CD14-positive monocyte (primary cell): Measurements from ENCODE around the gene DDC. TPM values are rescaled to one million over a fixed set of nuclear protein-coding genes. Genes with fewer than 3 reads are reported as not detected.

ENCODE experiments used
- DNase-seq, 3 donors: peaks; one replicate each; pipeline ENCODE4 v3.0.0-alpha.2; 2011 to 2022
- H2AFZ ChIP-seq: 2 replicates; pipeline ENCODE4 v1.6.0; 2012; ENCODE audit warnings: mild to moderate bottlenecking, low read depth, low read length, inconsistent platforms; ENCODE audit not compliant: insufficient read depth, poor library complexity, severe bottlenecking
- H3K27ac ChIP-seq, 2 donors: 1 replicate in 1 of 2; 2 replicates in 1 of 2; pipeline ENCODE4 v1.5.1; 2012 to 2013; ENCODE audit warnings: low read length in 2 of 2, control low read depth in 1 of 2, inconsistent platforms in 1 of 2, low read depth in 1 of 2, mild to moderate bottlenecking in 1 of 2
- H3K27me3 ChIP-seq, 2 donors: one replicate each; pipeline versions ENCODE4 v1.6.0 to v1.6.1; 2011 to 2013; ENCODE audit warnings: low read length in 2 of 2; ENCODE audit not compliant: control insufficient read depth in 2 of 2, insufficient read depth in 2 of 2
- H3K36me3 ChIP-seq, 2 donors: replicated peaks in 1 of 2; 1 replicate in 1 of 2; 2 replicates in 1 of 2; pipeline versions ENCODE4 v1.5.1 to v1.6.1; 2012 to 2013; ENCODE audit warnings: low read length in 2 of 2, control low read depth in 1 of 2, inconsistent platforms in 1 of 2, mild to moderate bottlenecking in 1 of 2; ENCODE audit not compliant: insufficient read depth in 2 of 2, control insufficient read depth in 1 of 2
- H3K4me1 ChIP-seq, 2 donors: 1 replicate in 1 of 2; 2 replicates in 1 of 2; pipeline versions ENCODE4 v1.5.1 to v1.6.1; 2012 to 2013; ENCODE audit warnings: low read length in 2 of 2, control low read depth in 1 of 2, inconsistent platforms in 1 of 2, mild to moderate bottlenecking in 1 of 2, moderate library complexity in 1 of 2; ENCODE audit not compliant: insufficient read depth in 2 of 2, control insufficient read depth in 1 of 2
- H3K4me2 ChIP-seq: replicated peaks from 2 replicates; pipeline ENCODE3; 2012; ENCODE audit warnings: low read length, moderate library complexity, mild to moderate bottlenecking; ENCODE audit not compliant: poor library complexity, severe bottlenecking; ENCODE audit errors: extremely low read depth
- H3K4me3 ChIP-seq, 3 experiments: fragments of 200-600 bp in 1 of 3; sonication (generic) in 1 of 3; replicated peaks in 1 of 3; 1 replicate in 2 of 3; 2 replicates in 1 of 3; pipeline ENCODE4 v1.5.1; 2011 to 2013; ENCODE audit warnings: low read length in 3 of 3, mild to moderate bottlenecking in 3 of 3, control low read depth in 2 of 3, low read depth in 2 of 3, inconsistent platforms in 1 of 3, moderate library complexity in 1 of 3
- H3K79me2 ChIP-seq: 2 replicates; pipeline ENCODE4 v1.6.0; 2012; ENCODE audit warnings: mild to moderate bottlenecking, control low read depth, inconsistent platforms, low read length, moderate library complexity; ENCODE audit not compliant: insufficient read depth
- H3K9ac ChIP-seq: 2 replicates; pipeline ENCODE4 v1.6.0; 2017; ENCODE audit warnings: low read length, mild to moderate bottlenecking; ENCODE audit not compliant: insufficient read depth, poor library complexity, severe bottlenecking
- H3K9me3 ChIP-seq, 2 donors: replicated peaks in 1 of 2; 1 replicate in 1 of 2; 2 replicates in 1 of 2; pipeline versions ENCODE4 v1.5.1 to v1.6.1; 2012 to 2013; ENCODE audit warnings: low read length in 2 of 2, control low read depth in 1 of 2; ENCODE audit not compliant: control insufficient read depth in 1 of 2, insufficient read depth in 1 of 2
- H4K20me1 ChIP-seq: 2 replicates; pipeline ENCODE4 v1.6.0; 2012; ENCODE audit warnings: mild to moderate bottlenecking, low read length, control low read depth, moderate library complexity; ENCODE audit not compliant: insufficient read depth
- H3K27ac Mint-ChIP-seq, 7 donors: one replicate each; pipeline ENCODE4 v1.8.0; 2020; ENCODE audit warnings: mild to moderate bottlenecking in 7 of 7, mixed read lengths in 7 of 7, moderate library complexity in 6 of 7, inconsistent platforms in 2 of 7
- H3K27me3 Mint-ChIP-seq, 3 donors: one replicate each; pipeline ENCODE4 v1.8.0; 2021 to 2022; ENCODE audit warnings: low read depth in 3 of 3, mild to moderate bottlenecking in 3 of 3, mixed read lengths in 3 of 3, moderate library complexity in 3 of 3, inconsistent platforms in 1 of 3
- H3K36me3 Mint-ChIP-seq, 2 donors: one replicate each; pipeline ENCODE4 v1.8.0; 2020; ENCODE audit warnings: mixed read lengths in 2 of 2, inconsistent platforms in 1 of 2, mild to moderate bottlenecking in 1 of 2
- H3K4me1 Mint-ChIP-seq: one replicate; pipeline ENCODE4 v1.8.0; 2020; ENCODE audit warnings: mild to moderate bottlenecking, mixed read lengths
- H3K4me3 Mint-ChIP-seq, 2 donors: one replicate each; pipeline ENCODE4 v1.8.0; 2020; ENCODE audit warnings: mild to moderate bottlenecking in 2 of 2, mixed read lengths in 2 of 2, moderate library complexity in 1 of 2
- H3K9me3 Mint-ChIP-seq, 7 donors: one replicate each; pipeline ENCODE4 v1.8.0; 2020 to 2022; ENCODE audit warnings: mixed read lengths in 7 of 7, mild to moderate bottlenecking in 6 of 7, moderate library complexity in 6 of 7, inconsistent platforms in 2 of 7
- WGBS: methylation state at CpG from one replicate; pipeline ENCODE4 v1.1.5; 2013; ENCODE audit warnings: missing lambda C conversion rate; ENCODE audit not compliant: insufficient coverage; 5-methylcytosine and 5-hydroxymethylcytosine counted together
- intact Hi-C, 2 donors: fragments of 100-400 bp; cut with micrococcal nuclease; formaldehyde crosslinking; loops; one replicate each; pipeline versions ENCODE4 v1.15.0 to v1.15.1; 2023
- polyA plus RNA-seq, 3 donors: library from polyadenylated mRNA; depleted of rRNA in 1 of 3; unstranded in 2 of 3; stranded (reverse) in 1 of 3; fragments of 300-500 nt in 2 of 3; fragments of >200 nt in 1 of 3; fragmentation: Illumina TruSeq in 2 of 3; gene quantifications; 1 replicate in 2 of 3; 2 replicates in 1 of 3; pipeline ENCODE4 v1.2.3, GENCODE V29; 2012 to 2021
- TF ChIP-seq, protein P1 (sequence below): fragments of 200-600 bp; IDR thresholded peaks from one replicate; pipeline ENCODE4 v1.8.0; 2022; ENCODE audit warnings: antibody characterized with exemption, mild to moderate bottlenecking

The DDC gene
- polyA plus RNA-seq, 3 donors: not detected

DNA sequence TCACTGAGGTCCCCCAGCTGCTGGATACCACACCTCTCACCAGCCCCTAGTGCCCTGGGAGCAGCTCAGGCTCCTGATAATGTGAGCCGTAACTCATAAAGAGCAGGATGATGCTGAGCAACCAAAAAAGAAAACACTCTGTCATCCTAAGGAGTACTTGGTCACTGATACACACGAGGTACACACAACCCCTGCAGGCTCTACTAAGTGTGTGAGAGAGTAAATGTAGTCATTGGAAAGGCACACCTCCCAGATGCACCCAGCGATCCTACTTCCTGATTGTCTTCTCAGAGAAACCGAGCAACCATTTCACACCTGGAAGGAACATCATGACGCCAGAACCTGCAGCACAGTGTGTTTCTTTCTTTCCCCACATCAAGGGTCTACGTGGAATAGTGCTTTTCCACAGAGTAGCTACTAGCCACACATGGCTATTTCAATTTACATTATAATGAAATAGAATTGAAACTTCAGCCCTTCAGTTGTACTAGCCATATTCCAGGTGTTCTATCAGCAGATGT, 149.3 kb downstream of the DDC start:
- H3K4me3 Mint-ChIP-seq: peak overlapping the region; percentile 67 to 85
- H3K27me3 Mint-ChIP-seq: peaks cover 0 to 3% (median under 1%) of the 10 kb centered on the region in 3 donors
- Histone ChIP-seq H3K4me3 (peak overlapping the region; percentile 3 to 65 (median 33)), H3K9me3 (no peaks in the 10 kb centered on the region), H3K9ac (no peak overlapping the region), H3K4me2 (peak overlapping the region; percentile 73), H2AFZ (no peak overlapping the region), H3K4me1 (peaks cover 75 to 77% of the 10 kb centered on the region in 2 donors), H3K79me2 (no peaks in the 10 kb centered on the region), H3K36me3 (no peaks in the 10 kb centered on the region), H3K27me3 (no peaks in the 10 kb centered on the region), H3K27ac (peak overlapping the region; percentile 55 to 72), H4K20me1 (no peaks in the 10 kb centered on the region)
- TF ChIP-seq, protein P1, sequence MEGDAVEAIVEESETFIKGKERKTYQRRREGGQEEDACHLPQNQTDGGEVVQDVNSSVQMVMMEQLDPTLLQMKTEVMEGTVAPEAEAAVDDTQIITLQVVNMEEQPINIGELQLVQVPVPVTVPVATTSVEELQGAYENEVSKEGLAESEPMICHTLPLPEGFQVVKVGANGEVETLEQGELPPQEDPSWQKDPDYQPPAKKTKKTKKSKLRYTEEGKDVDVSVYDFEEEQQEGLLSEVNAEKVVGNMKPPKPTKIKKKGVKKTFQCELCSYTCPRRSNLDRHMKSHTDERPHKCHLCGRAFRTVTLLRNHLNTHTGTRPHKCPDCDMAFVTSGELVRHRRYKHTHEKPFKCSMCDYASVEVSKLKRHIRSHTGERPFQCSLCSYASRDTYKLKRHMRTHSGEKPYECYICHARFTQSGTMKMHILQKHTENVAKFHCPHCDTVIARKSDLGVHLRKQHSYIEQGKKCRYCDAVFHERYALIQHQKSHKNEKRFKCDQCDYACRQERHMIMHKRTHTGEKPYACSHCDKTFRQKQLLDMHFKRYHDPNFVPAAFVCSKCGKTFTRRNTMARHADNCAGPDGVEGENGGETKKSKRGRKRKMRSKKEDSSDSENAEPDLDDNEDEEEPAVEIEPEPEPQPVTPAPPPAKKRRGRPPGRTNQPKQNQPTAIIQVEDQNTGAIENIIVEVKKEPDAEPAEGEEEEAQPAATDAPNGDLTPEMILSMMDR: no peak
- 58% methylated on average over 2 of the region's 6 CpGs for WGBS
- H3K4me1 Mint-ChIP-seq: peaks cover 76% of the 10 kb centered on the region
- peak overlapping the region; percentile 87 to 97 (median 89) for H3K27ac Mint-ChIP-seq
- intact Hi-C loops: loop anchor here in 1 of 2 donors (5.0 to 10.0 kb wide), 2 partner anchors 111 to 204 kb away; partner anchors contain the start of gene IKZF1
- DNase-seq: no peak
- peaks cover 0 to 2% (median 0%) of the 10 kb centered on the region in 7 donors for H3K9me3 Mint-ChIP-seq
- H3K36me3 Mint-ChIP-seq: peaks cover 0 to 4% of the 10 kb centered on the region in 2 donors

DNA sequence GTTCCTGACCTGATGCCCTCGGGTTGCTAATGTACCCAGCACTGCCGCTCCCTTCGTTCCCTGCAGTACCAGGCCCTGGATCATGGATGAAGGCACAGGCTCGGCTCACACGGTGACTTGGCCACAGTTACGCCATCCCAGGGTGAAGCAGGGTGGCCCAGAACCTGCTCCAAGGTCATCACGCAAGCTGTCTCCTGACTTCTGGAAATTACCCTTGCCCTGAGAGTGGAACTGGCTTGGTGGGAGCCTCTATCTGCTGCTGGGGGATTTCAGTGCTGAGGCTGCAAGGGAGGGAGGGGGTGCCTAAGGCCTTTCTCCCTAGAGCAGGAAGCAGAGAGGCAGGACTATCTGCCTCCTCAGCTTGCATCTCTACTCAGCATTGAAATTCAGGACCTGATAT, 151.6 kb downstream of the DDC start:
- Mint-ChIP-seq H3K36me3 (peaks cover under 1 to 4% of the 10 kb centered on the region in 2 donors), H3K27me3 (no peaks in the 10 kb centered on the region), H3K27ac (peak overlapping the region; percentile 50 to 90 (median 70)), H3K4me3 (no peak overlapping the region), H3K9me3 (peaks cover 0 to 2% (median 0%) of the 10 kb centered on the region in 7 donors), H3K4me1 (peaks cover 98% of the 10 kb centered on the region)
- Histone ChIP-seq H3K9me3 (no peaks in the 10 kb centered on the region), H3K36me3 (no peaks in the 10 kb centered on the region), H3K9ac (no peak overlapping the region), H3K27ac (peak overlapping the region; percentile 42 to 72), H2AFZ (no peak overlapping the region), H4K20me1 (no peaks in the 10 kb centered on the region), H3K79me2 (no peaks in the 10 kb centered on the region), H3K4me1 (peaks cover 99 to 100% of the 10 kb centered on the region in 2 donors), H3K27me3 (no peaks in the 10 kb centered on the region), H3K4me3 (peak overlapping the region in 1 of 3 experiments; percentile 32), H3K4me2 (no peak overlapping the region)
- 58% methylated on average over 7 of the region's 7 CpGs for WGBS
- DNase-seq: peak in 1 of 3 donors; percentile 64
- intact Hi-C loops: loop anchor here in 1 of 2 donors (10.0 kb wide), 1 partner anchor 109 kb away; the partner anchor contains the start of gene IKZF1
- TF ChIP-seq, protein P1: no peak
